SU-DHL-6 (cell line): ENCODE measurements around the gene NID1.

Experiments used
- H2AFZ ChIP-seq: fragments of 200-600 bp; sonication (generic); 2 replicates; pipeline ENCODE4 v1.6.1; 2014; ENCODE audit warnings: low read depth, mild to moderate bottlenecking, moderate library complexity, mixed read lengths, antibody characterized with exemption, low read length; ENCODE audit not compliant: severe bottlenecking
- H3F3A ChIP-seq: fragments of 200-600 bp; shearing (Covaris generic); 2 replicates; pipeline ENCODE4 v1.6.0; 2016; ENCODE audit warnings: antibody characterized with exemption, mild to moderate bottlenecking; ENCODE audit not compliant: insufficient read depth
- H3K27ac ChIP-seq: fragments of 200-600 bp; sonication (generic); 2 replicates; pipeline ENCODE4 v1.5.1; 2016; ENCODE audit warnings: low read depth, mild to moderate bottlenecking, low read length, moderate library complexity, mixed read lengths
- H3K27me3 ChIP-seq: fragments of 200-600 bp; sonication (generic), shearing (Covaris generic); 2 replicates; pipeline ENCODE4 v1.6.0; 2014; ENCODE audit warnings: mild to moderate bottlenecking, low read length
- H3K36me3 ChIP-seq: fragments of 200-600 bp; sonication (generic); 2 replicates; pipeline ENCODE4 v1.6.1; 2014; ENCODE audit warnings: mild to moderate bottlenecking, low read length, mixed read lengths
- H3K4me2 ChIP-seq: fragments of 300-600, 200-600 bp; shearing (Covaris generic), sonication (generic); 2 replicates; pipeline ENCODE4 v1.6.0; 2014; ENCODE audit warnings: low read length, low read depth, mild to moderate bottlenecking; ENCODE audit not compliant: poor library complexity, severe bottlenecking
- H3K4me3 ChIP-seq: fragments of 200-600 bp; sonication (generic); 2 replicates; pipeline ENCODE4 v1.5.1; 2014; ENCODE audit warnings: antibody characterized with exemption, low read length, mild to moderate bottlenecking, mixed read lengths; ENCODE audit not compliant: insufficient read depth, poor library complexity, severe bottlenecking
- H3K79me2 ChIP-seq: fragments of 200-600 bp; sonication (generic); 2 replicates; pipeline ENCODE4 v1.6.1; 2014; ENCODE audit warnings: mild to moderate bottlenecking, low read length, moderate library complexity; ENCODE audit not compliant: insufficient read depth
- H3K9ac ChIP-seq: fragments of 200-600 bp; sonication (generic); 2 replicates; pipeline ENCODE4 v1.7.0; 2014; ENCODE audit warnings: mild to moderate bottlenecking, low read length
- H3K9me2 ChIP-seq: fragments of 200-600 bp; sonication (generic); replicated peaks from 2 replicates; pipeline ENCODE4 v1.6.1; 2014; ENCODE audit warnings: low read length; ENCODE audit not compliant: insufficient read depth
- H3K9me3 ChIP-seq: fragments of 200-600 bp; sonication (generic); 2 replicates; pipeline ENCODE4 v1.6.1; 2014; ENCODE audit warnings: low read length, mixed read lengths; ENCODE audit not compliant: insufficient read depth
- H4K20me1 ChIP-seq: fragments of 200-600 bp; sonication (generic); 2 replicates; pipeline ENCODE4 v1.6.1; 2014; ENCODE audit warnings: low read depth, mild to moderate bottlenecking, antibody characterized with exemption, low read length, moderate library complexity, mixed read lengths
- CTCF ChIP-seq: fragments of 200-600 bp; sonication (generic); IDR thresholded peaks from one replicate; pipeline ENCODE4 v1.5.1; 2017; ENCODE audit warnings: antibody characterized with exemption, mild to moderate bottlenecking, low read length, moderate library complexity; ENCODE audit not compliant: insufficient read depth, poor library complexity, severe bottlenecking
- EZH2phosphoT487 ChIP-seq: fragments of 200-600 bp; sonication (generic), shearing (Covaris generic); conservative IDR thresholded peaks from 2 replicates; pipeline ENCODE4 v1.6.1; 2018; ENCODE audit warnings: mild to moderate bottlenecking, antibody characterized with exemption, low read length, moderate library complexity, mixed read lengths

Gene NID1

GRCh38 chr1:235935235-235936225, 129.4 kb downstream of the NID1 start:
- H3K79me2 ChIP-seq, result no peaks in the 10 kb centered on the region
- no peaks in the 10 kb centered on the region for H3K36me3 ChIP-seq
- no peaks in the 10 kb centered on the region for H3K9me3 ChIP-seq
- TF ChIP-seq EZH2phosphoT487, result no peak
- no peak for TF ChIP-seq CTCF
- H3F3A ChIP-seq, result no peaks in the 10 kb centered on the region
- H3K9ac ChIP-seq, result no peak overlapping the region
- H3K9me2 ChIP-seq, result no peaks in the 10 kb centered on the region
- H3K27ac ChIP-seq, result no peak overlapping the region
- no peaks in the 10 kb centered on the region; the same call in 1 of the 2 replicates for H3K27me3 ChIP-seq
- no peak overlapping the region for H2AFZ ChIP-seq
- H3K4me2 ChIP-seq, result no peak overlapping the region
- H3K4me3 ChIP-seq, result no peak overlapping the region
- no peaks in the 10 kb centered on the region for H4K20me1 ChIP-seq

- Histone ChIP-seq H3K27ac (no peak overlapping the region), H3K9me2 (no peaks in the 10 kb centered on the region), H3K79me2 (no peaks in the 10 kb centered on the region), H3F3A (no peaks in the 10 kb centered on the region), H3K36me3 (no peaks in the 10 kb centered on the region), H3K9me3 (no peaks in the 10 kb centered on the region), H3K27me3 (no peaks in the 10 kb centered on the region; the same call in 1 of the 2 replicates), H3K4me2 (no peak overlapping the region), H2AFZ (no peak overlapping the region), H4K20me1 (no peaks in the 10 kb centered on the region), H3K9ac (no peak overlapping the region), H3K4me3 (no peak overlapping the region)
- no peak for TF ChIP-seq CTCF
- TF ChIP-seq EZH2phosphoT487, result no peak
Measured at GRCh38 chr1:235933766-235934116, 131.1 kb downstream of the NID1 start.

- H3K79me2 ChIP-seq, result no peaks in the 10 kb centered on the region
- no peaks in the 10 kb centered on the region for H3K36me3 ChIP-seq
- H3K4me3 ChIP-seq, result no peak overlapping the region
- H3K9me3 ChIP-seq, result no peaks in the 10 kb centered on the region
- no peaks in the 10 kb centered on the region for H3K9me2 ChIP-seq
- TF ChIP-seq EZH2phosphoT487 (no peak), CTCF (no peak)
- H3K9ac ChIP-seq, result no peak overlapping the region
- no peaks in the 10 kb centered on the region; the same call in 1 of the 2 replicates for H3K27me3 ChIP-seq
- H3K27ac ChIP-seq, result no peak overlapping the region
- no peak overlapping the region for H2AFZ ChIP-seq
- no peaks in the 10 kb centered on the region for H3F3A ChIP-seq
- H3K4me2 ChIP-seq, result no peak overlapping the region
- no peaks in the 10 kb centered on the region for H4K20me1 ChIP-seq
Measured at GRCh38 chr1:235933017-235933765, 131.7 kb downstream of the NID1 start.
